Stomach (tissue), 4 donors: ENCODE measurements around the gene NHLRC1.

Experiments
- CTCF ChIP-seq, 7 experiments: fragments of 450-650 bp in 4 of 7; fragments of 200-600 bp in 3 of 7; sonication (generic) in 3 of 7; IDR thresholded peaks; one replicate each; pipeline ENCODE4 v1.5.1; 2016 to 2019; ENCODE audit warnings: antibody characterized with exemption in 7 of 7, control low read depth in 2 of 7, mild to moderate bottlenecking in 1 of 7
- POLR2A ChIP-seq, 4 donors: fragments of 450-650 bp; IDR thresholded peaks; one replicate each; pipeline ENCODE4 v1.6.1; 2016; ENCODE audit warnings: antibody characterized with exemption in 4 of 4, control low read depth in 2 of 4, mild to moderate bottlenecking in 1 of 4, moderate library complexity in 1 of 4
- POLR2AphosphoS5 ChIP-seq, 3 donors: sonication (generic); formaldehyde crosslinking; IDR thresholded peaks; one replicate each; pipeline ENCODE4 v1.6.1; 2016; ENCODE audit warnings: antibody characterized with exemption in 3 of 3

DNA sequence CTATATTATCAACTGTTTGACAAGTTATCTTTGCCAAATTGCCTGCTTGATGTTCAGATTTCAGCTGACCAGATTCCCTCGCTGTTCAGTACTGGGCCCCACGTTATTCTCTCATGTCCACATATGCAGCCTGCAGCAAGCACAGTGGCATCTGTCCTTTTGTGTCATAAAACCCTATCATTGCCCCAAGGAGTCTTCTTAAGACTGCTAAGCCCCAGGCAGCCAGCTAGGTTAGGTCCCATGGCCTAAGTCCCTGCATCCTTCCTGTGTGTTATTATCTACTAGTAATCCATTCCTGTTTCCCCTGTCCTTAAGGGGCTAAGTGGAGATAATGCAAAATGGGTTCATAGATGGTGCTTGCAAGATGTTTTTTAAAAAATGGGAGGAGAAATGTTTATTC is 39.9 kb upstream of the NHLRC1 start:
- no peak for TF ChIP-seq CTCF (IDR thresholded peaks at IDR 0.05)
- no peak for TF ChIP-seq POLR2A (IDR thresholded peaks at IDR 0.05)
- TF ChIP-seq POLR2AphosphoS5 (IDR thresholded peaks at IDR 0.05): no peak
